ENCODE results near the gene C1orf105. TPM values are rescaled to one million over a fixed set of nuclear protein-coding genes. Genes with fewer than 3 reads are reported as not detected.

The C1orf105 gene
- 7.0 TPM for total RNA-seq

GRCh38 chr1:172420385-172420784 lies at the start of gene C1orf105:
Gene C1orf105 (plus strand): TSS chr1:172420685. CDS start chr1:172420886, 201 bp downstream.

GRCh38 chr1:172443666-172444453 lies 23.4 kb downstream of the C1orf105 start, which contains the start of gene PIGC:
Gene PIGC (minus strand): TSS chr1:172444069. CDS start chr1:172442622, 1,447 bp downstream.

Other genes with a start within 250 kb of the C1orf105 start
- gene PIGC, start 23.4 kb downstream of the C1orf105 start, total RNA-seq, result 33.9 TPM
- gene SUCO, start 112.5 kb downstream of the C1orf105 start, total RNA-seq, result 51.7 TPM
- not detected for gene FASLG, start 238.4 kb downstream of the C1orf105 start, total RNA-seq

All from metanephros (tissue), 1 donor.